Erythroblast (primary cell): ENCODE results near the gene PGF.

Experiments used
- GATA1 ChIP-seq: IDR thresholded peaks from 2 replicates; pipeline ENCODE4 v1.6.1; 2011; ENCODE audit warnings: low read depth, mild to moderate bottlenecking, control low read depth, low read length, moderate library complexity
- POLR2A ChIP-seq: IDR thresholded peaks from 2 replicates; pipeline ENCODE4 v1.6.1; 2011; ENCODE audit warnings: mild to moderate bottlenecking, low read length

DNA sequence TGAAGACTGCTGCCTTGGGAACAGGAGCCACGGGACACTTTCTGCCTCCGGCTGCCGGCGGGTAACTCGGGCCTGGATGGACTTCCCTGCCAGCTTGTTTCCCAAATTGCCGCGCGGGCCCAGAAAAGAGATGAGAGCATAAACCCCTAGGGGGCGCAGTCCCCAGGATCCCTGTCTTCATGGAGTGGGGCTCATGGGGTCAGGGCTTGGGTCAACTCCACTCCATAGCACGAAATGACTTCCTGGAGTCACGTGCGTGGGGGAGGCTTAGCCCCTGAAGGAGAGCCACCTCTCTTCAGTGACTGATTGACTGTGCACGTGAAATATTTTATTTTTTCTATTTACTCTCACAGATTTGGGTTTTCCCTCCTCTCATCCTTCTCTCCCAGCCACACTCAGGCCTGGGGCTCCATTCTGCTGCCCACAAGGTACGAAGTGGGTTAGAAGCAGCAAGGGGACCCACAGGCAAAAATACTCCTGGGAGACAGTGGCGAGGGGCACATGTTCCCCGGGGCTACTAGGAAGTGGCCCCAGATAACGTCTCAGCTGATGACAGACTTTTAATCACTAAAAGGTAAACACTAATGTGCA is 10.0 kb downstream of the PGF start:
- TF ChIP-seq POLR2A (no peak), GATA1 (no peak)
